Left hindlimb (tissue), 1 donor: ENCODE results near the gene PTPRK.

Experiments used
- DNase-seq: peaks from one replicate; pipeline ENCODE4 v3.0.0-alpha.2; 2018

PTPRK gene

DNA sequence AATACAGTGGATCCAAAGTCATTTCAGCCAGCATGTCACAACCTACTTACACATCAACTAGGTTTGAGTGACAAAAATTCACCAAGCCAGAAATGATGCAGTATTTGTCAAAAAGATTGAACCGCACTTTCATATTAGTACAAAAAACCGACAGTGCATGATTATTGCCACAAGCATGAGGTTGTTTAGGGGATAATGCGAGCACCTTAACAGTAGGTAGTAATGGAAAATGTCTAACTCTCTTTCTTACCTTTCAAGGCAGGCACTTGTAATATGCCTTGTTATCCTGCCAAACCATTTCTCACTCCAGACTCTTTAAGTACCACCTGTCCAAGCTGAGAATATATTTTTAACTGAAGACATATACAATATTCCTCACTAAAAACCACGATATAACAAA lies 349.2 kb downstream of the PTPRK start:
- DNase-seq = no peak

DNA sequence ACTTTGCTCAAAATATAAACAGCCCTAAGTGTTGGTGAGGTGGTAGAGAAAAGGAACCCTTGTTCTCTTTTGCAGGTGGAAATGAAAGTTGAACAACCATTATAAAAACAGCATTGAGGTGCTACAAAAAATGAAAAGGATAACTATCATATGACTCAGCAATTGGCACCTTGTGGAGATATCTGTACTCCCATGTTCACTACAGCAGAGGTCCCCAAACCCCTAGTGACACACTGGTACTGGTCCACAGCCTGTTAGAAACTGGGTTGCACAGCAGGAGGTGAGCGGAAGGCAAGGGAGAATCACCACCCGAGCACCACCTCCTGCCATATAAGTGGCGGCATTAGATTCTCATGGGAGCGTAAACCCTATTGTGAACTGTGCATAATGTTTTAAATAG lies 352.2 kb downstream of the PTPRK start:
- DNase-seq = no peak

DNA sequence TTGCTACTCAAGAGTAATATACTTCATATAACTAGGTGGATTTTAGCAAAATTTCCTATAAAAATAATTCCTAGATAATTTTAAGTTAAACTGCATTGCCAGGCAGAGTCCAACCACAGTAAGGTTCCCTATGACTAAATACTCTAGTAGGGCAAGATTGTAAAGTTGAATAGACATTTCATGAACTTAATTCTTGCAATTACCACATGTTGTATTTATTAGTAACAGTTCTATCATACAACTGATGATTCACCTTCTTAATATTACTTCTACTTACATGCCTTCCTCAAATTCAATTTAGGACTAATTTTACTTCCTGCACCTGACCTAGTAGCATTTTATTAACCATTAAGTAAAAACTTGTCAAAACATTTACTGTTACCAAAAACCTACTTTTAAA lies 352.8 kb downstream of the PTPRK start:
- no peak for DNase-seq

DNA sequence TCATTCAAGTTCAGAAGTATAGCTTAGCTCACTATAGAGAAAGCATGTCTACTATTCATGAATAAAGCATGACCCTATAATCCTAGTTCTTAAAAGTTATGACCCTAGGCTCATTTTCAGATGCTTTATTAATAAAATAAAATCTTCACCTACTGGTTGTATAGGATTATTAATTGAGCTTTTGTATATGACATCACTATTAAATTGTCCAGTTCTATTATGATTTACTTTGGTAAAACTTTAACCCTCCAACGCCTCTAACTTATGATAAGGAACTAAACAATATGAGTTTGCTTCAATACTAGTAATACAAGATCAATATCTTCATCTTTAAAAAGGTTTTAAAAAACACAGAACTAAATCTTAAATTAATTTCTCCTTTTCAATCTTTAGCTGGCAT lies 356.1 kb downstream of the PTPRK start:
- no peak for DNase-seq

DNA sequence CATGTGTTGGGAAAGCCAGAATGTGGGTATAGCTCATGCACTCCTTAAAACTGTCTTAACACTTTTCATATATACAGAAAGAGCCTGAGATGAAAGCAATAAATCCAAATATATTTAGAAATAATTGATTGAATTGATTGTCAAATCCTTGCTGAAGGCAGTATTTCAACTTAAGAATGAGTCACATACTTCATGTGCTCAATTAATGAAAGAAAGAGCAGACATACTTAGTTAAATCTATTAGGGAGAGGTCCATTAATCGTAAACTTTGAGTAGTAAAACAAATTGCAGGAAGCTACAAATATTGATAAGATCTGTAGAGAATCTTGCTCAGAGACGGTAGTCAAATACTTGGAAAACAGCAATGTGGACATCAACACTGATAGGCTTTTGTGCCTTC lies 358.0 kb downstream of the PTPRK start:
- no peak for DNase-seq

DNA sequence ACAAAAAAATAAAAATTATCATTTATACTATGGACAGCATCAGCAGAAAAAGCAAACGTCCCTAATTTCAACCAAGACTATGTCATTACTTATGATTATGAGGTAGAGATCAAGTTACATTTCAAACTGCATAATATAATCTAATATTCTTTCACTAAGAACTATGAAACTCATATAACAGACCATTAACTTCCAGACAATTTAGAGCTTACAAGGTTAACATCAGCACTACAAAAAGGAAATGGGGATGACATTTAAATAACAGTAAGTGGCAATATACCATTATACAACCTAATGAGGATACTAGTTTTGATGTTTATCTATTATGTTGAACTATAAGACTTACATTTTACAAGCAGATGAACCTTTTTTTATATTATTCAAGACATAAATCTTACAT lies 358.6 kb downstream of the PTPRK start:
- no peak for DNase-seq

DNA sequence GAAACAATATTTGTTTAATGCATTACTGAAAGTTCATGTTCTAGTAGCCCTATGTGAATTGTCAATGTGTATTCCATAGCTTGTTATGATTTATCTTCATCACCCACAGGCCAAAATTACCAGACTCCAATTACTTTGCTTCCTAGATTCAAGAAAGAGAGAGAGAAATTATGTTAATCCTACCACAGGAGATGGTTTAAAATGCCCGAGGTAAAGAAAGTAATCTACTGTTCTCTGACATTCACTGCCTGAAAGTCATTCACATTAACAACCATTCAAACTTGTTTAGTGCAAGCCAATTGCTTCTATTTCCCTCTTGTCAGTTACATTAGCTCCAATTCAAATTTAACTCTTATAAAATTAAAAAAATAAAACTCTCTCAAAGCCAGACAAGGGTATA lies 359.1 kb downstream of the PTPRK start:
- DNase-seq = no peak

DNA sequence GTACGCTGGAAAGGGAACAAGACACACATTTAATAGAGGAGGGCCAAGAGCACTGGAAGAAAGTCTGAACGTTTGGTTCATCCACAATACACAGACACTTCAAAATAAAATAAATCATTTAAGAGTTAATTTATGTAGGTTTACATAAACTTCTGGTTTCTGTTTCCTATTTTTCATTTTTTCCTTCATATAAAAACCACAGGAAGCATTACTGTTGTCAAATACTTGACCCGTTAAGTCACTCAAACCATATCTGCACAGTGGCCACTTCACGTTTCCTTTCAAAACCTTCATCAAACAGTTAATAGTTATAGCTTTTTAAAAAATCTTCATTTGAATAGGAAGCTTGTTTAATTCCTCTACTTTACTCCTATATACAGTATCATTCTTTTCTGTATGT lies 361.9 kb downstream of the PTPRK start:
- no peak for DNase-seq

DNA sequence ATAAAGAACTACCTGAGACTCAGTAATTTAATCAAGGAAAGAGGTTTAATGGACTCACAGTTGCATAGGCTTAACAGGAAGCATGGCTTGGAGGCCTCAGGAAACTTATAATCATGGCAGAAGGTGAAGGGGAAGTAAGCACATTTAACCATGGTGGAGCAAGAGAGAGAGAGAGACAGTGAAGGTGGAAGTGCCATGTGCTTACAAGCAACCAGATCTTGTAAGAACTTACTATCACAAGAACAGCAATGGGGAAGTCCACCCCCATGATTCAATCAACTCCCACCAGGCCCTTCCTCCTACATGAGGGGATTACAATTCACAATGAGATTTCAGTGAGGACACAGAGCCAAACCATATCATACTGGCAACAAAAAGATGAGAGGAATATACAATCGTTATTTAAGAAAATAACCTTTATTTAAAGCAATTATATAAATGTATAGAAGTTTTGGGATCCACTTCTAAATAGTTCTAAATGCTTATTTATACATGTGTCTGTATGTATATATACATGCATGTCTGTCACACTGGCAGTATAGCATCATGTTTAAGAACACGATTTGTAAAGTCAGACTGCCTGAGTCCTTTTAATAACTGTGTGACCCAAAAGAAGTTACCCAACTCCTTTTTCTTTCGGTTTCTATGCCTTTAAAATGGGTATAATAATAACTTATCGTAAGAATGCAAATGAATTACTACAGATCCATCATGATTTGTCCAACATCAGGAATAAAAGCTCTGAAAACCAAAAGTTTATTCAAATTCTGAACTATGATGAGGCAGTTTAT lies 363.9 kb downstream of the PTPRK start:
- no peak for DNase-seq

DNA sequence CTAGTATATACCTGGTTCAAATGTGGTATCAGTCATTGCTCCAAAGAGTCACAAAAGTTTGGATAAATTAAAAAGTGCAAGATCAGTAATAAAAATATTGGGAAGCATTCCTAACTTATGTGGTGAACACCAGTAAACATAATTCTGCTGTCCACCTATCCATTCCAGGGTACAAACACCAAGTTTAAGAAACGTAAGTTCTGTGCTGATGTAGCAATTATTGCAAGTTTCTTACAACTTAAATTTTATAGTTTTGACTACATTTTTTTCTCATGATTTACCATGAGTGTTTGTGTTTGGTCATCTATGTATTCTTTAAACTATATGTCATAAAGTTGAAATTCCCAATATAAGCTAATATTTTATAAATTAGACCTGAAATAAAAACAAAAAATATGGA lies 364.6 kb downstream of the PTPRK start:
- no peak for DNase-seq

DNA sequence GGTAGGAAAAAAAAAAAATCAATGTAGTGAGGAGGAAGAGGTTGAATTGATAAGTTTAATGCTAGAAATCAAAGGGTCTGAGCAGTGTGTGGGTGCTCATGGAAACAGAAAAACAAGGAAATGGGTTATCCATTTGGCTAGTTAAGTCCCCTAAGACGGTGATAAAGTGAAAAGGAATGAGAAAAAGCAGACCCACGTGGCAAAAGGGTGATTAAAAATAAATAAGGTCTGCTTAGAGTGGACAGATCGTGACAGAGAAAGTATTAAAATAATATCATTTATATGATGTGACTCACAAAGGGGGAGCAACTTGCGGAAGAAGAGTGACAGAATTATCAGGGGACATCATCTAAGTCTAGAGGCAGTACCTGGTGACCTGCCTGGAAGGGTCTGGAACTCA lies 367.8 kb downstream of the PTPRK start:
- no peak for DNase-seq

DNA sequence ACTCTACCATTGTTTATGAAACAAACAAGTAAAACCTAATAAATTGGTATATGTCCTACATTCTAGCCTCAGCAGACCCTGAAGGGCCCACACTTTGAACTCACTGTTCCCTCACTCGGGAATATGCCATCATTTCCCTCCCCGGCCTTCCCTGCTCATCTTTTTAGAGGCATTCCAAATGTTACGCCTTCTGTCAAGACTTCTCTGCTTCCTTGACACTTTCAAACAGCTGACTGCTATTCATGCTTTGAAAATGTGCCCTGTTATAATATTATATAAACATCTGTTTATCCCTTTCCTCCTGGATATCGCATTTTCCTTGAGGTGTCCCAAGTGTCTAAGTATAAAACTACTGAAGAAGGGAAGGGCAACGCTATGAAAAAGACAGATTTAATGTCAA lies 370.0 kb downstream of the PTPRK start:
- no peak for DNase-seq

DNA sequence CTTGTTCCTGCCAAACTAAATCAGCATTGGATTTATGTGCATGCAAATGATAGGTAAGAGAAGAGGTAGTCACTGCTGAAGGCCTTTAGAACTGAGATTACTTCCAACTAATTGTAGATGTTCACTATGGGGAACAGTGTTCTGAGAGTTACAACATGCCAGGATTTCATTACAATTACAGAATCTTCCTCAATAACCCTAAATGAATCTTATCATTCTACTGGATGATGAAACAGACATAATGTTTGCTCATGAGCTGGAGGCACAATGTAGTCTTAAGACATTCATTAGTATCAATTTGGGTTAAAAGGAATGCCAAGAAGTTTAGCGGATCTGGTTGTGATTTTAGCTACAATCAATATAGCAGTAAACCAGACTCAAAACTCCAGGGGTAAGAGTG lies 370.6 kb downstream of the PTPRK start:
- no peak for DNase-seq

DNA sequence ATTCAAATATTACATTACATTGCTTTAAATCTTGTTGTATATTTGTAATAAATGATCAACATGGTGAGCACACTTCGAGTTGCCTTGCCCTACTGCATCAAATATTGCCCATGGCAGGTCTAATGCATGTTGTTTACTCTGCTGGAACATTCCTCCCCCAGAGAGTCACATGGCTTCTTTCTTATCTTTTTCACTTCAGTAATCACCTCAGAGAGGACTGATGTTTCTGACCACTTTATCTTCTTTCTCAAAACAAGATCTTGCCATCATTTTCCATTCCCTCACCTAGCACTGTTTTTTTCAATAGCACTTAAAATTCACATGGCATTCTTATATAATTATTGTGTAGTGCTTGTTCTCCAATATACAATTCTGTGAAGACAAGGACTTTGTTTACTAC lies 376.1 kb downstream of the PTPRK start:
- DNase-seq = no peak

DNA sequence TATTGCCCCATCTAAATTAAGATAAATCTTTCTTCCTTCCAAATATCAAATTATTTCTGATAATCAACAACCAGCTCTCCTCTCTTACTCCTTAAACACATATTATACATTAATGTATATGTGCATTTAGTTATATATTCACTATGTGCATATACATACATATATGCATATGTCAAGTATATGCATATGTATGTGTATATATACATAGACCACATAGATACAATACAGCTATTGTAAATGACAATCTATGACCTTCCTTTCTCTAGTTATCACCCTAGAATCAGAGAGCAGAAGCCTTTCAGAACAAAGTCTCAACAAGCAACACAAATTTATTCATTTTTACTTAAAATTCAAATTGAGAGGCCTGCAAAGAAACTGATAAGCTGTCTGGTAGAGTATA lies 378.5 kb downstream of the PTPRK start:
- no peak for DNase-seq

DNA sequence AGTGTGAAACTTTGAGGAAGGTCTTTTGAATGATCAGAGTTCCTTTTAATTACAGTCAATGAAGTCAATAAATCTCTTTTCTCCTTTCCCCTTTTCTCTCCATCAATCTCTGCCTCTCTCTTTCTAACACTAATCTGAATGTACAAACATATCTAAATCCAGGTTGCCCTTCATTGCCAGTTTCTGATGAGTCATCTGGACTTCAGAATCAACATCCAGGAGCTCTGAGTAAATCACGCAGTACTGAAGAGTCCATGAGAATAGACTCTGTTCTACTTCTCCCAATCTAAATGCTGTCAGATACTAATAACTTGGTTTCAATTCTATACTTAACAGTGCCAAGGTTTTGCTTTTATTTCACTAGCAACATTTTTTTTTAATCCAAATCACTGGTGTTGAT lies 380.9 kb downstream of the PTPRK start:
- no peak for DNase-seq

DNA sequence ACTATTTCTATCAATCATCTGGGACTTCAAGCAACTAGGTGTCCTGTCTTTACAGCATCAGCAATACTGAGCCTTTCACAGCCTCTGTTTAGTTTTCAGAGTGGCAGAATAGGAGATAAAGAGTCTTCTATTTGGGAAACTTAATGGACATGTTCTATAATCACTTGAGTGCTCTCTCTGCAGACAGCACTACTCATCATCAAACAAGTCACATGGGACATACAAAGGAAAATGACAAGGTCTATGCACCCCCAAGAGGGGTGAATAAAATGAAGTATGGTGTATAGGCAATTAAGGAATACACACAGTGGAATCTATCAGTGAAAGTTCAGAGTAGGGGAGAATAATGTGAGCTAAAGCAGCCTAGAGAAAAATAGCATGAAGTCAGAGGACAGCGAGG lies 381.7 kb downstream of the PTPRK start:
- DNase-seq = no peak

DNA sequence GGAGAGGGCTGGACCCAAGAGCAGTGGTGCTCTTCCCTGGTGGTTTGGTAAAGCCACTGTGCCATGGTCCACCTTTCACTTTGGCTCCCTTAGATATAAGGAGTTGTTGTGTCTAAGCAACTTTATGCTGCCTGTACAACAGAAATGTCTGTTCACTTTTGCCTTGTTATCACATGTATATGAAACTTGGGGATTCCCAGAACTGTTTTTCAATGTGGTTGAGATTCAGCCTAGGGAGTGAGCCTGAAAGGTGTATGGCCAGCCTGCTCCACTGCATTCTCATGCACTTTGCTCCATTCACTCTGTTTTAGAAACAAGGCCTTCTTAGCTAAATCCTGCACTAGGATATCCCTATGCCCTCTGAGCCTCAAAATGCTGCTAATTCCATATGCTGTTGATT lies 385.1 kb downstream of the PTPRK start:
- no peak for DNase-seq

DNA sequence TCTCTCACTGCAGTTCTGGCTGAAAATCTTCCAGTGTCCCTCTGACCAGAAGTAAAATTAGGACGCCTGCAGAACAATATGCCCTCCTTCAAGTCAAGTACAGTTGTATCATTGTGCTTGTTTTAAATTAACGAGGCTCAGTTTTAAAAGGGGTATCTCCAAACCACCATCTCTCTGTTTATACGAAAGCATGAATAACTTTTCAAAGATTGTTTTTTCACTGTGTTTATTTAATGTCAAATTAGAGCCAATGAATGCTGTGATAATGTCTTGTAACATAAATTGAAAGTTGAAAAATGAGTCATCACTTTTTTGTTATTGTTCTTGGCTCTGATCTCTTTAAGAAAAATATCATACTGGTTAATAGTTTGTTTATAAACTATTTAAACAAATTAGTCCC lies 388.8 kb downstream of the PTPRK start:
- DNase-seq = no peak

DNA sequence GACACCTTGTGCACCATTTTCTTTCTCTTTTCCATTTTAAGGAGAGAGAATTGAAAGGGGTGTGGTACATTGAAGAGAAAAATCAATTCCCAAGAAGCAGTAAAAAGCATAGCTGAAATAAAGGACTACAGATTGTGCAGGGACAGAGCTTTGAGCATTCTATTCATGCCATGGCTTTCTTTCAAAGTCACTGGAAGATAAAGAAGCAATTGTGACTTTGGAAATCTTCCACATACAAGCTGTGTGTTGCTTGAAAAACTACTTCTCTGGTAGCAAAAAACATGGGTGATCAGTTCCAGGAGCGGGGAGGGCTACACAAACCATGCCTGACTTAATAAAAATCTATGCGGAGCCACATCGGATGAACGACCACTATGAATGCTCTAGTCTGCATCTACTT lies 389.4 kb downstream of the PTPRK start:
- no peak for DNase-seq

DNA sequence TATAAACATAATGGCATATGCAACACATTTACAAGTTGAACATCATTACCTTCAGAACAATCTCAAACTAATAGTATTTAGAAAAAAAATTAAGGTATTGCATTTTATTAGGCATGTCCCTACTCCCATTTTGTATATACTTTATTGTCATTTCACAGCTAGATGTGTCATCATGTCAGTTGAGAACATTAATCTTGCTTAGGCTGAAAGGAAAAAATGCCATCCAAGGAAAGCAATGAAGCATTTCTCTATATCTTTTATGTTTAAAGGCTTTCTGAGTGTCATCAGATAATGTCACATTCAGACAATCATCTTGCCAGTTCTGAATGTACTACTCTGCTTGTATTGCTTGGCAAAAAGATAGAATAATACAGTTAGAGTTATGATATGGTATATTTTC lies 390.7 kb downstream of the PTPRK start:
- DNase-seq = no peak

DNA sequence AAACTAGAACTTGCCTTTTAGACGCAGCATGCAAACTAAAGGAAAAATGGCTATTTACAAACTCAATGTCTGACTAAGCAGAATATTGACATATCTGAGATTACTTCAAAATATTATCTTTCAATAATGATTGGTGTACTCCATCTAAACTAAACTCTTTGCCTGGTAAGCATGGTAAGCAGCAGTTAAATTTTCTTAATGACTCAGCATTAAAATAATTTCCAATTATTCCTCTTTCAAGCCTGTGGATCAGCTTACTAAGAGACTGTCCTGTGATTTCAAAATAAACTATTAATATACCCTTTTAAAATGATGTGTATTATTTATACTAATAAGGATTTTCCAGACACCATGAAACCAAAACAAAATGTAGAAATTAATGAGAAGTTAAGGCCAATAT lies 392.7 kb downstream of the PTPRK start:
- DNase-seq = no peak

DNA sequence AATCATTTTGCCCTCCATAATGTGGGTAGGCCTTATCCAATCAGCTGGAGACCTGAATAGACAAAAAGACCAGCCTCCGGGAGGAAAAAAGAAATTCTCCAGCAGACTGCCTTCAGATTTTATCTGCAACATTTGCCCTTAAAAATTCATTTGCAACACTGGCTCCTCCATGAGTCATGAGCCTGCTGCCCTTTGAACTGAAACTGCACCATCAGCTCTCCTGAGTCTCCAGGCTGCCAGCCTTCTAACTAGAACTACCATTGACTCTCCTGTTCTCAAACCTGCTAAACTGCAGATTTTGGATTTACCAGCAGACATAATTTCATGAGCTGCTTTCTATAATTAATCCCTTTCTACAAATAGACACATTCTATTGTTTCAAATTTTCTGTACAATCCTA lies 395.7 kb downstream of the PTPRK start:
- no peak for DNase-seq

DNA sequence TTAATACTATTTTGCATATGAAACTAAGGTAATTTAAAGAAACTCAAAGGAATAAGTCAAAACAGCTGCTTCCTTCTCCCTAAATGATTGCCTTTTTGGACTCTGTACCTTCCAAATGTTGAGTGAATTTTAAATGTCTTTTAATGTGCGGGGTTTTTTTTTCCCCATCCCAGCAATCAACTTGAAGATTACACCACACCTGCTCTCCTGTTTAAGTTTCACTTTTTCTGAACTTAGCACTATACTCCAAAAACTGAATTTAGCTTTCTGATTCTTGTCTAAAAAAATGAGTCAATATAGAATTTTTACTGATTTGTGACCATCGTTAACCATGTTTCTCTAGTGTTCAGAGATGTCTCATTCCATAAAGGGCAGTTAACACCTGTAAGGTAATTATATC lies 398.8 kb downstream of the PTPRK start:
- no peak for DNase-seq

DNA sequence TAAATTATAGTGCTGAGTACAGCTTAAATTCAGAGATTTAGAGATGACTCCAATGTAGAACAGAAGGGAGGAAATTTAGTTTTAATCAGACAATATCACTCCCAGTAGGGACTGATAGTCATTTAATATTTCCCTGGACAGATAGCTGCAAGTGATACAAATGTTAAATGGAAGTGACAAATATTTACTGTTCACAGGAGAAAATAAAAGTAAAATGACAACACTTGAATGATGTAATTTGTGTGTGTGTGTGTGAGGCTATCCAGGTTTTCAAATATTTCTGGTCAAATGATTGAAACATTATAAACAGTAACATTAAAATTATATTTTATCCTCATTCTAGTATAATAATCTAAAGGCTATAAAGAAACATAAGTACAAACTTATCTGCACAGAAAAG lies 399.2 kb downstream of the PTPRK start:
- DNase-seq = no peak

DNA sequence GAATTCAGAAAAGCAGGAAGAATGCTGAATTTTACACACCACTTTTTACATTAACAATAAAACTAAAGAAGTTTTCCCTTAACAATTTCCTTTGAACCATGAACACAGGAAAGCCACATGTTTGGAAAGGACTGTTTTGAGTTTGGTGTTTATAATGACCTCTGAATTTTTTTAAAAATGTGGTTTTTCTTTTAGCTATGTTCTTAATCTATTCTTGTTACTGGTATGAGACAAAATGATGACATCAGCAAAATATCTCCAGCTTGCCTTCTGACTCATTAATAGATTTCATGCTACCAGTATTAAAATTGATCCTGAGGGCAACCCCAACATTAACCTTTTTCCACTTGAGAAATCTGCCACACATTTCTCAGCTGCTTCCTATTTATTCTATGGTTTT lies 402.0 kb downstream of the PTPRK start:
- DNase-seq = no peak
